ENCODE results near the gene OSTF1.

- TF ChIP-seq CTCF (conservative IDR thresholded peaks at IDR 0.05; ENCODE audit: low read depth, low read length) (no peak), EZH2phosphoT487 (IDR thresholded peaks at IDR 0.05; ENCODE audit: borderline replicate concordance, low read length) (no peak)
Observed at GRCh38 chr9:75142202-75142601, 53.9 kb downstream of the OSTF1 start.

Measured in PC-3 (cell line).